OCI-LY1 (cell line): ENCODE results near the gene ASCC1.

Experiments used
- CTCF ChIP-seq: fragments of 200-600 bp; sonication (generic), shearing (Covaris generic); IDR thresholded peaks from 2 replicates; pipeline ENCODE4 v1.5.1; 2017; ENCODE audit warnings: mild to moderate bottlenecking, antibody characterized with exemption, low read length, moderate library complexity, mixed read lengths
- EZH2 ChIP-seq: fragments of 200-600 bp; sonication (generic), shearing (Covaris generic); IDR thresholded peaks from 2 replicates; pipeline ENCODE4 v1.8.0; 2017; ENCODE audit warnings: borderline replicate concordance, mixed run types, mild to moderate bottlenecking, antibody characterized with exemption, low read length, moderate library complexity, mixed read lengths

GRCh38 chr10:72123616-72124015 is 92.5 kb downstream of the ASCC1 start:
- TF ChIP-seq CTCF, result no peak
- TF ChIP-seq EZH2, result no peak
